ENCODE measurements around the gene MPP3.

- TF ChIP-seq CTCF (IDR thresholded peaks at IDR 0.05) (no peak), POLR2A (IDR thresholded peaks at IDR 0.05) (no peak)
Observed at GRCh38 chr17:43788540-43788939, 44.4 kb downstream of the MPP3 start.
